ENCODE measurements around the gene EIF6. TPM values are rescaled to one million over a fixed set of nuclear protein-coding genes. Genes with fewer than 3 reads are reported as not detected.

EIF6 gene
- total and polyA plus RNA-seq, 2 donors: 88.6 to 115 TPM

- DNase-seq (ENCODE audit: low read depth in 6 of 9, low spot score in 9 of 9): no peak
- no peak overlapping the region for H3K27ac ChIP-seq (ENCODE audit: low read depth in 1 of 2, low read length in 1 of 2)
- H3K9me3 ChIP-seq (ENCODE audit: control insufficient read depth in 2 of 2, insufficient read depth in 1 of 2, low read length in 1 of 2): no peaks in the 10 kb centered on the region
- WGBS: 75% methylated on average over 2 of the region's 2 CpGs
- no peaks in the 10 kb centered on the region for H3K36me3 ChIP-seq (ENCODE audit: control insufficient read depth in 2 of 2, insufficient read depth in 2 of 2, low read length in 1 of 2)
- H3K4me1 ChIP-seq (ENCODE audit: control insufficient read depth in 2 of 2, insufficient read depth in 2 of 2, low read length in 2 of 2): no peaks in the 10 kb centered on the region
- no peaks in the 10 kb centered on the region for H3K27me3 ChIP-seq (ENCODE audit: control insufficient read depth in 2 of 2, insufficient read depth in 1 of 2, low read length in 1 of 2)
- no peak overlapping the region for H3K4me3 ChIP-seq (ENCODE audit: low read length in 2 of 2)
Measured at GRCh38 chr20:35243317-35243716, 41.3 kb downstream of the EIF6 start.

GRCh38 chr20:35240811-35241293 lies 43.7 kb downstream of the EIF6 start:
- no peak for DNase-seq (ENCODE audit: low read depth in 6 of 9, low spot score in 9 of 9)
- Histone ChIP-seq H3K4me1 (ENCODE audit: control insufficient read depth in 2 of 2, insufficient read depth in 2 of 2, low read length in 2 of 2) (no peaks in the 10 kb centered on the region), H3K9me3 (ENCODE audit: control insufficient read depth in 2 of 2, insufficient read depth in 1 of 2, low read length in 1 of 2) (no peaks in the 10 kb centered on the region), H3K4me3 (ENCODE audit: low read length in 2 of 2) (no peak overlapping the region), H3K27me3 (ENCODE audit: control insufficient read depth in 2 of 2, insufficient read depth in 1 of 2, low read length in 1 of 2) (no peaks in the 10 kb centered on the region), H3K36me3 (ENCODE audit: control insufficient read depth in 2 of 2, insufficient read depth in 2 of 2, low read length in 1 of 2) (no peaks in the 10 kb centered on the region), H3K27ac (ENCODE audit: low read depth in 1 of 2, low read length in 1 of 2) (no peak overlapping the region)
- 95% methylated on average over 2 of the region's 2 CpGs for WGBS

- DNase-seq (ENCODE audit: low read depth in 6 of 9, low spot score in 9 of 9): no peak
- 89% methylated on average over 5 of the region's 5 CpGs for WGBS
- Histone ChIP-seq H3K4me3 (ENCODE audit: low read length in 2 of 2) (no peak overlapping the region), H3K27ac (ENCODE audit: low read depth in 1 of 2, low read length in 1 of 2) (no peak overlapping the region), H3K9me3 (ENCODE audit: control insufficient read depth in 2 of 2, insufficient read depth in 1 of 2, low read length in 1 of 2) (no peaks in the 10 kb centered on the region), H3K36me3 (ENCODE audit: control insufficient read depth in 2 of 2, insufficient read depth in 2 of 2, low read length in 1 of 2) (no peaks in the 10 kb centered on the region), H3K4me1 (ENCODE audit: control insufficient read depth in 2 of 2, insufficient read depth in 2 of 2, low read length in 2 of 2) (no peaks in the 10 kb centered on the region), H3K27me3 (ENCODE audit: control insufficient read depth in 2 of 2, insufficient read depth in 1 of 2, low read length in 1 of 2) (no peaks in the 10 kb centered on the region)
Measured at GRCh38 chr20:35240083-35240810, 44.3 kb downstream of the EIF6 start.

- WGBS: 90% methylated on average over 5 of the region's 5 CpGs
- Histone ChIP-seq H3K27ac (ENCODE audit: low read depth in 1 of 2, low read length in 1 of 2) (no peak overlapping the region), H3K27me3 (ENCODE audit: control insufficient read depth in 2 of 2, insufficient read depth in 1 of 2, low read length in 1 of 2) (no peaks in the 10 kb centered on the region), H3K4me1 (ENCODE audit: control insufficient read depth in 2 of 2, insufficient read depth in 2 of 2, low read length in 2 of 2) (no peaks in the 10 kb centered on the region), H3K4me3 (ENCODE audit: low read length in 2 of 2) (no peak overlapping the region), H3K9me3 (ENCODE audit: control insufficient read depth in 2 of 2, insufficient read depth in 1 of 2, low read length in 1 of 2) (no peaks in the 10 kb centered on the region), H3K36me3 (ENCODE audit: control insufficient read depth in 2 of 2, insufficient read depth in 2 of 2, low read length in 1 of 2) (no peaks in the 10 kb centered on the region)
- no peak for DNase-seq (ENCODE audit: low read depth in 6 of 9, low spot score in 9 of 9)
Measured at GRCh38 chr20:35238735-35239134, 45.8 kb downstream of the EIF6 start.

- H3K36me3 ChIP-seq (ENCODE audit: control insufficient read depth in 2 of 2, insufficient read depth in 2 of 2, low read length in 1 of 2): no peaks in the 10 kb centered on the region
- no peaks in the 10 kb centered on the region for H3K27me3 ChIP-seq (ENCODE audit: control insufficient read depth in 2 of 2, insufficient read depth in 1 of 2, low read length in 1 of 2)
- no peaks in the 10 kb centered on the region for H3K9me3 ChIP-seq (ENCODE audit: control insufficient read depth in 2 of 2, insufficient read depth in 1 of 2, low read length in 1 of 2)
- H3K27ac ChIP-seq (ENCODE audit: low read depth in 1 of 2, low read length in 1 of 2): no peak overlapping the region
- no peaks in the 10 kb centered on the region for H3K4me1 ChIP-seq (ENCODE audit: control insufficient read depth in 2 of 2, insufficient read depth in 2 of 2, low read length in 2 of 2)
- WGBS: 62% methylated on average over 4 of the region's 4 CpGs
- H3K4me3 ChIP-seq (ENCODE audit: low read length in 2 of 2): no peak overlapping the region
- DNase-seq (ENCODE audit: low read depth in 6 of 9, low spot score in 9 of 9): no peak
Measured at GRCh38 chr20:35238170-35238569, 46.4 kb downstream of the EIF6 start.

GRCh38 chr20:35237486-35237885 lies 47.1 kb downstream of the EIF6 start:
- no peak for DNase-seq (ENCODE audit: low read depth in 6 of 9, low spot score in 9 of 9)
- no peaks in the 10 kb centered on the region for H3K4me1 ChIP-seq (ENCODE audit: control insufficient read depth in 2 of 2, insufficient read depth in 2 of 2, low read length in 2 of 2)
- no peaks in the 10 kb centered on the region for H3K36me3 ChIP-seq (ENCODE audit: control insufficient read depth in 2 of 2, insufficient read depth in 2 of 2, low read length in 1 of 2)
- H3K4me3 ChIP-seq (ENCODE audit: low read length in 2 of 2): no peak overlapping the region
- H3K27ac ChIP-seq (ENCODE audit: low read depth in 1 of 2, low read length in 1 of 2): no peak overlapping the region
- H3K27me3 ChIP-seq (ENCODE audit: control insufficient read depth in 2 of 2, insufficient read depth in 1 of 2, low read length in 1 of 2): no peaks in the 10 kb centered on the region
- H3K9me3 ChIP-seq (ENCODE audit: control insufficient read depth in 2 of 2, insufficient read depth in 1 of 2, low read length in 1 of 2): no peaks in the 10 kb centered on the region

GRCh38 chr20:35235881-35236280 lies 48.7 kb downstream of the EIF6 start:
- no peak for DNase-seq (ENCODE audit: low read depth in 6 of 9, low spot score in 9 of 9)
- Histone ChIP-seq H3K36me3 (ENCODE audit: control insufficient read depth in 2 of 2, insufficient read depth in 2 of 2, low read length in 1 of 2) (no peaks in the 10 kb centered on the region), H3K4me3 (ENCODE audit: low read length in 2 of 2) (no peak overlapping the region), H3K27ac (ENCODE audit: low read depth in 1 of 2, low read length in 1 of 2) (no peak overlapping the region), H3K27me3 (ENCODE audit: control insufficient read depth in 2 of 2, insufficient read depth in 1 of 2, low read length in 1 of 2) (no peaks in the 10 kb centered on the region), H3K4me1 (ENCODE audit: control insufficient read depth in 2 of 2, insufficient read depth in 2 of 2, low read length in 2 of 2) (no peaks in the 10 kb centered on the region), H3K9me3 (ENCODE audit: control insufficient read depth in 2 of 2, insufficient read depth in 1 of 2, low read length in 1 of 2) (no peaks in the 10 kb centered on the region)
- WGBS: 97% methylated on average over 6 of the region's 6 CpGs

- H3K36me3 ChIP-seq (ENCODE audit: control insufficient read depth in 2 of 2, insufficient read depth in 2 of 2, low read length in 1 of 2): no peaks in the 10 kb centered on the region
- no peak overlapping the region for H3K4me3 ChIP-seq (ENCODE audit: low read length in 2 of 2)
- 90% methylated on average over 2 of the region's 2 CpGs for WGBS
- H3K4me1 ChIP-seq (ENCODE audit: control insufficient read depth in 2 of 2, insufficient read depth in 2 of 2, low read length in 2 of 2): no peaks in the 10 kb centered on the region
- no peak overlapping the region for H3K27ac ChIP-seq (ENCODE audit: low read depth in 1 of 2, low read length in 1 of 2)
- no peaks in the 10 kb centered on the region for H3K9me3 ChIP-seq (ENCODE audit: control insufficient read depth in 2 of 2, insufficient read depth in 1 of 2, low read length in 1 of 2)
- no peak for DNase-seq (ENCODE audit: low read depth in 6 of 9, low spot score in 9 of 9)
- H3K27me3 ChIP-seq (ENCODE audit: control insufficient read depth in 2 of 2, insufficient read depth in 1 of 2, low read length in 1 of 2): peaks cover 13 to 19% of the 10 kb centered on the region in 2 donors
Measured at GRCh38 chr20:35232575-35232974, 52.0 kb downstream of the EIF6 start.

Data from thymus (tissue), 11 donors.